CD14-positive monocyte (primary cell): ENCODE results near the gene SNRPD1. TPM values are rescaled to one million over a fixed set of nuclear protein-coding genes. Genes with fewer than 3 reads are reported as not detected.

Experiments used
- DNase-seq, 3 donors: peaks; one replicate each; pipeline ENCODE4 v3.0.0-alpha.2; 2011 to 2022
- H2AFZ ChIP-seq: 2 replicates; pipeline ENCODE4 v1.6.0; 2012; ENCODE audit warnings: mild to moderate bottlenecking, low read depth, low read length, inconsistent platforms; ENCODE audit not compliant: insufficient read depth, poor library complexity, severe bottlenecking
- H3K27ac ChIP-seq, 2 donors: 1 replicate in 1 of 2; 2 replicates in 1 of 2; pipeline ENCODE4 v1.5.1; 2012 to 2013; ENCODE audit warnings: low read length in 2 of 2, control low read depth in 1 of 2, inconsistent platforms in 1 of 2, low read depth in 1 of 2, mild to moderate bottlenecking in 1 of 2
- H3K27me3 ChIP-seq, 2 donors: one replicate each; pipeline versions ENCODE4 v1.6.0 to v1.6.1; 2011 to 2013; ENCODE audit warnings: low read length in 2 of 2; ENCODE audit not compliant: control insufficient read depth in 2 of 2, insufficient read depth in 2 of 2
- H3K36me3 ChIP-seq, 2 donors: replicated peaks in 1 of 2; 1 replicate in 1 of 2; 2 replicates in 1 of 2; pipeline versions ENCODE4 v1.5.1 to v1.6.1; 2012 to 2013; ENCODE audit warnings: low read length in 2 of 2, control low read depth in 1 of 2, inconsistent platforms in 1 of 2, mild to moderate bottlenecking in 1 of 2; ENCODE audit not compliant: insufficient read depth in 2 of 2, control insufficient read depth in 1 of 2
- H3K4me1 ChIP-seq, 2 donors: 1 replicate in 1 of 2; 2 replicates in 1 of 2; pipeline versions ENCODE4 v1.5.1 to v1.6.1; 2012 to 2013; ENCODE audit warnings: low read length in 2 of 2, control low read depth in 1 of 2, inconsistent platforms in 1 of 2, mild to moderate bottlenecking in 1 of 2, moderate library complexity in 1 of 2; ENCODE audit not compliant: insufficient read depth in 2 of 2, control insufficient read depth in 1 of 2
- H3K4me2 ChIP-seq: replicated peaks from 2 replicates; pipeline ENCODE3; 2012; ENCODE audit warnings: low read length, moderate library complexity, mild to moderate bottlenecking; ENCODE audit not compliant: poor library complexity, severe bottlenecking; ENCODE audit errors: extremely low read depth
- H3K4me3 ChIP-seq, 3 experiments: fragments of 200-600 bp in 1 of 3; sonication (generic) in 1 of 3; replicated peaks in 1 of 3; 1 replicate in 2 of 3; 2 replicates in 1 of 3; pipeline ENCODE4 v1.5.1; 2011 to 2013; ENCODE audit warnings: low read length in 3 of 3, mild to moderate bottlenecking in 3 of 3, control low read depth in 2 of 3, low read depth in 2 of 3, inconsistent platforms in 1 of 3, moderate library complexity in 1 of 3
- H3K79me2 ChIP-seq: 2 replicates; pipeline ENCODE4 v1.6.0; 2012; ENCODE audit warnings: mild to moderate bottlenecking, control low read depth, inconsistent platforms, low read length, moderate library complexity; ENCODE audit not compliant: insufficient read depth
- H3K9ac ChIP-seq: 2 replicates; pipeline ENCODE4 v1.6.0; 2017; ENCODE audit warnings: low read length, mild to moderate bottlenecking; ENCODE audit not compliant: insufficient read depth, poor library complexity, severe bottlenecking
- H3K9me3 ChIP-seq, 2 donors: replicated peaks in 1 of 2; 1 replicate in 1 of 2; 2 replicates in 1 of 2; pipeline versions ENCODE4 v1.5.1 to v1.6.1; 2012 to 2013; ENCODE audit warnings: low read length in 2 of 2, control low read depth in 1 of 2; ENCODE audit not compliant: control insufficient read depth in 1 of 2, insufficient read depth in 1 of 2
- H4K20me1 ChIP-seq: 2 replicates; pipeline ENCODE4 v1.6.0; 2012; ENCODE audit warnings: mild to moderate bottlenecking, low read length, control low read depth, moderate library complexity; ENCODE audit not compliant: insufficient read depth
- H3K27ac Mint-ChIP-seq, 7 donors: one replicate each; pipeline ENCODE4 v1.8.0; 2020; ENCODE audit warnings: mild to moderate bottlenecking in 7 of 7, mixed read lengths in 7 of 7, moderate library complexity in 6 of 7, inconsistent platforms in 2 of 7
- H3K27me3 Mint-ChIP-seq, 3 donors: one replicate each; pipeline ENCODE4 v1.8.0; 2021 to 2022; ENCODE audit warnings: low read depth in 3 of 3, mild to moderate bottlenecking in 3 of 3, mixed read lengths in 3 of 3, moderate library complexity in 3 of 3, inconsistent platforms in 1 of 3
- H3K36me3 Mint-ChIP-seq, 2 donors: one replicate each; pipeline ENCODE4 v1.8.0; 2020; ENCODE audit warnings: mixed read lengths in 2 of 2, inconsistent platforms in 1 of 2, mild to moderate bottlenecking in 1 of 2
- H3K4me1 Mint-ChIP-seq: one replicate; pipeline ENCODE4 v1.8.0; 2020; ENCODE audit warnings: mild to moderate bottlenecking, mixed read lengths
- H3K4me3 Mint-ChIP-seq, 2 donors: one replicate each; pipeline ENCODE4 v1.8.0; 2020; ENCODE audit warnings: mild to moderate bottlenecking in 2 of 2, mixed read lengths in 2 of 2, moderate library complexity in 1 of 2
- H3K9me3 Mint-ChIP-seq, 7 donors: one replicate each; pipeline ENCODE4 v1.8.0; 2020 to 2022; ENCODE audit warnings: mixed read lengths in 7 of 7, mild to moderate bottlenecking in 6 of 7, moderate library complexity in 6 of 7, inconsistent platforms in 2 of 7
- WGBS: methylation state at CpG from one replicate; pipeline ENCODE4 v1.1.5; 2013; ENCODE audit warnings: missing lambda C conversion rate; ENCODE audit not compliant: insufficient coverage; 5-methylcytosine and 5-hydroxymethylcytosine counted together
- intact Hi-C, 2 donors: fragments of 100-400 bp; cut with micrococcal nuclease; formaldehyde crosslinking; loops; one replicate each; pipeline versions ENCODE4 v1.15.0 to v1.15.1; 2023
- polyA plus RNA-seq, 3 donors: library from polyadenylated mRNA; depleted of rRNA in 1 of 3; unstranded in 2 of 3; stranded (reverse) in 1 of 3; fragments of 300-500 nt in 2 of 3; fragments of >200 nt in 1 of 3; fragmentation: Illumina TruSeq in 2 of 3; gene quantifications; 1 replicate in 2 of 3; 2 replicates in 1 of 3; pipeline ENCODE4 v1.2.3, GENCODE V29; 2012 to 2021
- TF ChIP-seq, protein P1 (sequence below): fragments of 200-600 bp; IDR thresholded peaks from one replicate; pipeline ENCODE4 v1.8.0; 2022; ENCODE audit warnings: antibody characterized with exemption, mild to moderate bottlenecking

SNRPD1 gene
- polyA plus RNA-seq, 3 donors: 13.0 to 56.7 (median 50.9) TPM

DNA sequence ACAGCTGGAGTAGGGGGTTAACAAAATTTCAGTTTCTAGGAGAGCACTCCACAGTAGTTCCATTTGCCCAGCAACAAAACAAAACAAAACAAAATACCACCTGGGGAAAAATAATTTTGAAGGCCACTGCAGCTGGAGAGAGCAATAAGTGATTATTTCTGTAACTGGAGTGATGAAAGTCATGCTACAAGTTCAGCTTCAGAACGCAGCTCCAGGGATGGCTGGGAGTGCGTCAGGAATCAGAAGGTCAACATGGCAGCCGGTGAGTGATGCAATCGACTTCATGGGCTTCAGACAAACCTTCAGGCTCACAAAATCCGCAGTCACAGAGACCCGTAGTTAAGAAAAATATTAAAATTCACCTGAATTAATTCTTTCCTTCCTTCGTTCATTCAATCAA lies 51.5 kb downstream of the SNRPD1 start:
- no peak overlapping the region for H3K4me2 ChIP-seq
- peaks cover 48 to 64% of the 10 kb centered on the region in 2 donors for H3K36me3 Mint-ChIP-seq
- H2AFZ ChIP-seq: no peak overlapping the region
- TF ChIP-seq, protein P1, sequence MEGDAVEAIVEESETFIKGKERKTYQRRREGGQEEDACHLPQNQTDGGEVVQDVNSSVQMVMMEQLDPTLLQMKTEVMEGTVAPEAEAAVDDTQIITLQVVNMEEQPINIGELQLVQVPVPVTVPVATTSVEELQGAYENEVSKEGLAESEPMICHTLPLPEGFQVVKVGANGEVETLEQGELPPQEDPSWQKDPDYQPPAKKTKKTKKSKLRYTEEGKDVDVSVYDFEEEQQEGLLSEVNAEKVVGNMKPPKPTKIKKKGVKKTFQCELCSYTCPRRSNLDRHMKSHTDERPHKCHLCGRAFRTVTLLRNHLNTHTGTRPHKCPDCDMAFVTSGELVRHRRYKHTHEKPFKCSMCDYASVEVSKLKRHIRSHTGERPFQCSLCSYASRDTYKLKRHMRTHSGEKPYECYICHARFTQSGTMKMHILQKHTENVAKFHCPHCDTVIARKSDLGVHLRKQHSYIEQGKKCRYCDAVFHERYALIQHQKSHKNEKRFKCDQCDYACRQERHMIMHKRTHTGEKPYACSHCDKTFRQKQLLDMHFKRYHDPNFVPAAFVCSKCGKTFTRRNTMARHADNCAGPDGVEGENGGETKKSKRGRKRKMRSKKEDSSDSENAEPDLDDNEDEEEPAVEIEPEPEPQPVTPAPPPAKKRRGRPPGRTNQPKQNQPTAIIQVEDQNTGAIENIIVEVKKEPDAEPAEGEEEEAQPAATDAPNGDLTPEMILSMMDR: no peak
- H3K4me3 ChIP-seq: no peak overlapping the region
- intact Hi-C loops: no loop called here
- H3K27ac Mint-ChIP-seq: peak overlapping the region in 2 of 7 donors; percentile 21 to 41
- no peak for DNase-seq
- no peaks in the 10 kb centered on the region for H3K9me3 ChIP-seq
- no peak overlapping the region for H3K4me3 Mint-ChIP-seq
- no peaks in the 10 kb centered on the region for H3K4me1 ChIP-seq
- H3K36me3 ChIP-seq: peaks cover 25 to 56% of the 10 kb centered on the region in 2 donors
- H3K27me3 ChIP-seq: no peaks in the 10 kb centered on the region
- H3K4me1 Mint-ChIP-seq: no peaks in the 10 kb centered on the region
- H3K27ac ChIP-seq: no peak overlapping the region
- no peak overlapping the region for H3K9ac ChIP-seq
- H3K27me3 Mint-ChIP-seq: peaks cover 0 to 3% (median 2%) of the 10 kb centered on the region in 3 donors
- H3K79me2 ChIP-seq: no peaks in the 10 kb centered on the region
- no peaks in the 10 kb centered on the region for H4K20me1 ChIP-seq
- no peaks in the 10 kb centered on the region for H3K9me3 Mint-ChIP-seq
- WGBS: 100% methylated on average over 4 of the region's 7 CpGs

DNA sequence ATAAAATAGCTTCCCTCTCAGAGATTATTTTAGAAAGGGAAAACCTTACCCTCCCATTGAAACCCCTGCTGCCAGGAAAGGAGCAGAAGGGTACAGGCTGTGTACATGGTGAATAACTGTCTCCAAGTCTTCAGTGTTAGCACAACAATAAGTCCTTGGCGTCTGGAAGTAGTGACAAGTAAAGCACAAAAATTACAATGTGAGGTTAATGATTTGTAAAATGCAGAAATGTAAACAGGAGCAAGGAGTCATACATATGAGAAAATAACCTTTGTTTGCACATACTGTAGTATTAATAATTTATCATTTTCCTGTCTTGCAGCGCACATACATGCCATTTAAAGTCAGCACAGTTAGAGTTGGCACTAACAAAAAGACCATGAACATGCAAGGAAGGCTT lies 52.0 kb downstream of the SNRPD1 start:
- H3K9me3 Mint-ChIP-seq: no peaks in the 10 kb centered on the region
- intact Hi-C loops: no loop called here
- Histone ChIP-seq H3K36me3 (peaks cover 25 to 51% of the 10 kb centered on the region in 2 donors), H3K9ac (no peak overlapping the region), H3K27ac (no peak overlapping the region), H3K4me2 (no peak overlapping the region), H3K4me3 (no peak overlapping the region), H3K27me3 (no peaks in the 10 kb centered on the region), H3K4me1 (no peaks in the 10 kb centered on the region), H4K20me1 (no peaks in the 10 kb centered on the region), H3K79me2 (no peaks in the 10 kb centered on the region), H2AFZ (no peak overlapping the region), H3K9me3 (no peaks in the 10 kb centered on the region)
- WGBS: 89% methylated on average over 1 of the region's 2 CpGs
- no peak overlapping the region for H3K4me3 Mint-ChIP-seq
- TF ChIP-seq, protein P1: no peak
- H3K36me3 Mint-ChIP-seq: peaks cover 43 to 59% of the 10 kb centered on the region in 2 donors
- DNase-seq: no peak
- H3K27ac Mint-ChIP-seq: peak overlapping the region in 1 of 7 donors; percentile 7
- H3K4me1 Mint-ChIP-seq: no peaks in the 10 kb centered on the region
- H3K27me3 Mint-ChIP-seq: peaks cover 0 to 3% (median 2%) of the 10 kb centered on the region in 3 donors
